ENCODE data around the gene R3HDM4.
"Not testable (repeated sequence)": the region's sequence is repeated elsewhere in the genome, so short reads cannot be mapped to it uniquely, and the experiment has no call there.

The R3HDM4 gene

DNA sequence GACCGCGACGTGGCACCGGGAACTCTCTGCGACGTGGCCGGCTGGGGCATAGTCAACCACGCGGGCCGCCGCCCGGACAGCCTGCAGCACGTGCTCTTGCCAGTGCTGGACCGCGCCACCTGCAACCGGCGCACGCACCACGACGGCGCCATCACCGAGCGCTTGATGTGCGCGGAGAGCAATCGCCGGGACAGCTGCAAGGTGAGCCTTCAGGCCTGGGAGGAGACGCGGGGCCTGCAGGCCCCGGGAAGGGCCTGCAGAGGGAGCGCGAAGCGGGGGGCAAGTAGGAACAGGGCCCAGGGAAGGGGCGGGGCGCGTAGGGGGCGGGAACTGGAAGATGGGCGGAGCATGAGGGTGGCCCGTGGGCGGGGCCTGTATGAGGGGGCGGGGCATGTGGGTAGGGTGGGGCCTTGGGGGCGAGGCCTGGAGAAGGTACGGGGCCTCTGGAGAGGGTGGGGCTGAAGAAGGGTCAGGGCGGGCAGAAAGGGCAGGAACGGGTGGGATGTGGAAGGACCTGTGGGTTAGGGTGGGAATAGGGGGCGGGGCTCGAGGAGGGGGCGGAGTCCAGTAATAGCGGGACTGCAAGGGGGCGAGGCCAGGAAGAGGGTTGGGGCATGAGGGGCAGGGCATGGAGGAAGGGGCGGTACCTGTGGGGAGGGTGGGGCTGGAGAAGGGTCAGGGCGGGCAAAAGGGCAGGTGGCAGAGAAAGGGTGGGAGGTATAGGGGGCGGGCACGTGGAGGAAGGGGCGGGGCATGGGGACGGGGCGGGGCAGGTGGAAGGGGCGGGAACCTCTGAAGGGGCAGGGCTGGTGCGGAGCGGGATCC is 51.1 kb downstream of the R3HDM4 start:
- DNase-seq (ENCODE audit: low read depth, low spot score): peak; percentile 94

DNA sequence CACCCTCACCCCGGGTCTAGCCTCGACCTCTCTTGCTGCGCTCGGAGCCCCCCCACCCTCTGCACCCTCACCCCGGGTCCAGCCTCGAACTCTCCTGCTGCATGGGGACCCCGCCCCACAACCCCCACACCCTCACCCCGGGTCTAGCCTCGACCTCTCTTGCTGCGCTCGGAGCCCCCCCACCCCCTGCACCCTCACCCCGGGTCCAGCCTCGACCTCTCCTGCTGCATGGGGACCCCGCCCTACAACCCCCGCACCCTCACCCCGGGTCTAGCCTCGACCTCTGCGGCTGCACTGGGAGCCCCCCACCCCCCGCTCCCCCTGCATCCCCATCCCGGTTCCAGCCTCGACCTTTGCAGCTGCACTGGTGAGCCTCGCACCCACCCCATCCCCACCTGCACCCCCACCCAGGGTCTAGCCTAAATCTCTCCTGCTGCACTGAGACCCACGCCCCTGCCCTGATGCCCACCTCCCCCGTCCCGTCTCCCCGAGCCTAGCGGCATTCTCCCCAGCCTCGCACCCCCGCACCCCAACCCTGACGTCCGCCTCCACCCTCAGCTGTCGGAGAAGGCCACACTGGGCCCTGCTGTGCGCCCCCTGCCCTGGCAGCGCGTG is 51.8 kb downstream of the R3HDM4 start:
- no peak for DNase-seq (ENCODE audit: low read depth, low spot score)

DNA sequence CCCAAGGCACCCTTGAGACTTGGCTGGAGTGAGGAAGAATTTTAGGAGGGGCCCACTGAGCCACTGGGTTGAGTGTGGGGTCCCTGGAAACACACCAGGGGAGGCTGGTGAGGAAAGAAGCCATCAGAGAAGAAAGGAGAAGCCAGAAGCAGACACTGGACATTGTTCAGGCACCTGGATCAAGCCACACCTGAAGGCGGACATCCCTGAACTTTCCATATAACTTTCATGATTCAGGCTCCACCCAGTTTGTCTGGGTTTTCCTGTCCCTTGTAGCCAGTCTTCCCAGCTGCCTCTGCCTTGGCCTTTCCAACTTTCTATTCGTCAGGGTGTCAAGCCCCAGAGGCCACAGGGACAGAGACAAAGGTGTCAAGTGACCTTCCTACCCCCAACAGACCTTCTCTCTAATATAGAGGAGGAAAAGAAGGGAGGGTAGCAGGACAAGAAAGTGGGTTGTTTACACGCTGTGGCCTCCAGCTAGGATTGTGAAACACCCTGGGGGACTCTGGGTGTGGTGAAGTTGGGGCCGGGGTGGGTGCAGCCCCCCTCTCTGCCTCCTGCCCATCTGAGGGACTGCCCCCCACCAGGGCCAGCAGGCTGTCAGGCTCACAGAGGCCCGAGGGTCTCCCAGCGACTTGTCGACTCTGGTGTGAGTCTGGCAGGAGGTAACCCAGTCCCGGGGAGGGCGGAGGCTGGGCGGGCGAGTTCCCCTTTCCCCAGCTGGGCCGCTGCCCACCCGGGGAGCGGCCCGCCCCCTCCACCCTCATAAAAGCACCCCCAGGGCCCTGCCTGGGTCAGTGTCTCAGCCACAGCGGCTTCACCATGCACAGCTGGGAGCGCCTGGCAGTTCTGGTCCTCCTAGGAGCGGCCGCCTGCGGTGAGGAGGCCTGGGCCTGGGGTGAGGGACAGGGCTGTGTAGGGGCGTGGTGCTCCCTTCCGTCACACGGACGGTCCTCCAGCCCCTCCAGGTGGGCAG is 53.9 kb downstream of the R3HDM4 start, which contains the start of gene CFD:
TSS of gene CFD (plus strand) at position 797 of the 976 bp plus-strand sequence. CDS start at position 823, 26 bp downstream.
- peak; percentile 62 for DNase-seq (ENCODE audit: low read depth, low spot score)

DNA sequence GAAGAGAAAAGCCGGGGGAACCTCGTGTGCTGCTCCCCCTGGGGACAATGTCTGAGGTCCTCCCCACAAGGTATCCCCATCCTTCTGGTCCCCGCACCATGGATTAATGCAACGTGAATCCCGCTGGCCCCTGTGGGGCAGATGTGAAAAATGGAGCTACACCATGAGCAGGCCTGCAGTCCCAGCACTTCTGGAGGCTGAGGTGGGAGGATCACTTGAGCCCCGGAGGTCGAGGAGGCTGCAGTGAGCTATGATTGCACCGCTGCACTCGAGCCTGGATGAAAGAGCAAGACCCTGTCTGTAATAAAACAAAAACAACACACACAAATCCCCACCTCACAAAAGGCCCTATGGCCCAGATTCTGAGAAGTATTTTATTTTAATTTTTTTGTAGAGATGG is 54.7 kb downstream of the R3HDM4 start:
- no peak for DNase-seq (ENCODE audit: low read depth, low spot score)

DNA sequence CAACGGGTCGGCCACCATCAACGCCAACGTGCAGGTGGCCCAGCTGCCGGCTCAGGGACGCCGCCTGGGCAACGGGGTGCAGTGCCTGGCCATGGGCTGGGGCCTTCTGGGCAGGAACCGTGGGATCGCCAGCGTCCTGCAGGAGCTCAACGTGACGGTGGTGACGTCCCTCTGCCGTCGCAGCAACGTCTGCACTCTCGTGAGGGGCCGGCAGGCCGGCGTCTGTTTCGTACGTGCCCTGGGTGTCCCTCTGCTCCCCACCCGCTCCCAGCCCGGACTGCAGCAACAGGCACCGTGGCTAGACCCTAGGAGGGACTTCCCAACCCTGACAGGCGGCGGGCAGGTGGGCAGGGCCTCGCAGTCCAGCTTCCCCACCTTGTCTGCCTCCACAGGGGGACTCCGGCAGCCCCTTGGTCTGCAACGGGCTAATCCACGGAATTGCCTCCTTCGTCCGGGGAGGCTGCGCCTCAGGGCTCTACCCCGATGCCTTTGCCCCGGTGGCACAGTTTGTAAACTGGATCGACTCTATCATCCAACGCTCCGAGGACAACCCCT is 57.4 kb downstream of the R3HDM4 start:
- DNase-seq (ENCODE audit: low read depth, low spot score): no peak

DNA sequence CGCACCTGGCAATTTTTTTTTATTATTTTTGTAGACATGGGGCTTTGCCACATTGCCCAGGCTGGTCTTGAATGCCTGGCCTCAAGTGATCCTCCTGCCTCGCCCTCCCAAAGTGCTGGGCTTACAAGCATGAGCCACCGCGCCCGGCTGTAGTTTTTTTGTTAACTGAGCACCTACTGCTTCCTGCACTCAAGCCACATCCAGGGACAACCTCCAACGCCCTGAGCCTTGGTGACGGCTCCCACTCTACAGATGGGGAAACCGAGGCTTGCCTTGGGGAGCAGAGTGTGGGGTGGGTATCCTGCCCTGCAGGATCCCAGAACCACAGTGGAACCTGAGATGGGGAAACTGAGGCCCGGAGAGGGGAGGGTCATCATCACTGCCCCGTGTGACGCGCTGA is 57.9 kb downstream of the R3HDM4 start:
- no peak for DNase-seq (ENCODE audit: low read depth, low spot score)

DNA sequence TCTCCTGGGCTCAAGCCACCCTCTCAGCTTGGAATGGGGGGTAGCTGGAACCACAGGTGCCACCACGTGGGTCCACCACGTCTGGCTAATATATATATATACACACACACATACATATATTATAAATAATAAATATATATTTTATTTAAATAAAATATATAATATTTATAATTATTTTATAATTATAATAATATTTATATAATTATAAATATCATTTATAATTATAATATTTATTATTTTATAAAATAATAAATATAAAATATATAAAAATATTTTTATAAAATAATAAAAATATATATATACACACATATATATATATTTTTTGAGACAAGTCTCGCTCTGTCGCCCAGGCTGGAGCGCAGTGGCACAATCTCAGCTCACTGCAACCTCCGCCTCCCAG is 58.5 kb downstream of the R3HDM4 start:
- DNase-seq (ENCODE audit: low read depth, low spot score): no peak

DNA sequence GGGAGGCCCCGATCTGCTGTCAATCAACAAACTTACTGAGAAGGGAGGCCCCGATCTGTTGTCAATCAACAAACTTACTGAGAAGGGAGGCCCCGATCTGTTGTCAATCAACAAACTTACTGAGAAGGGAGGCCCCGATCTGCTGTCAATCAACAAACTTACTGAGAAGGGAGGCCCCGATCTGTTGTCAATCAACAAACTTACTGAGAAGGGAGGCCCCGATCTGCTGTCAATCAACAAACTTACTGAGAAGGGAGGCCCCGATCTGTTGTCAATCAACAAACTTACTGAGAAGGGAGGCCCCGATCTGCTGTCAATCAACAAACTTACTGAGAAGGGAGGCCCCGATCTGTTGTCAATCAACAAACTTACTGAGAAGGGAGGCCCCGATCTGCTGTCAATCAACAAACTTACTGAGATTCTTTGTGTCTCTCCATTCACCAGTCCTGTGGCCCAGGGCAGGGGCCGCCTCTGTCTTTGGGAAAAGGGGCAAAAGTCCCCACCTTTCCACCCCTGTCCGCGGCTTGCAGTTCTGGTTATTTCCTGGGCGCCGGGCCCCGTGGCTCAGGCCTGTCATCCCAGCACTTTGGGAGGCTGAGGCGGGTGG is 59.3 kb downstream of the R3HDM4 start:
- DNase-seq (ENCODE audit: low read depth, low spot score): not testable (repeated sequence)

DNA sequence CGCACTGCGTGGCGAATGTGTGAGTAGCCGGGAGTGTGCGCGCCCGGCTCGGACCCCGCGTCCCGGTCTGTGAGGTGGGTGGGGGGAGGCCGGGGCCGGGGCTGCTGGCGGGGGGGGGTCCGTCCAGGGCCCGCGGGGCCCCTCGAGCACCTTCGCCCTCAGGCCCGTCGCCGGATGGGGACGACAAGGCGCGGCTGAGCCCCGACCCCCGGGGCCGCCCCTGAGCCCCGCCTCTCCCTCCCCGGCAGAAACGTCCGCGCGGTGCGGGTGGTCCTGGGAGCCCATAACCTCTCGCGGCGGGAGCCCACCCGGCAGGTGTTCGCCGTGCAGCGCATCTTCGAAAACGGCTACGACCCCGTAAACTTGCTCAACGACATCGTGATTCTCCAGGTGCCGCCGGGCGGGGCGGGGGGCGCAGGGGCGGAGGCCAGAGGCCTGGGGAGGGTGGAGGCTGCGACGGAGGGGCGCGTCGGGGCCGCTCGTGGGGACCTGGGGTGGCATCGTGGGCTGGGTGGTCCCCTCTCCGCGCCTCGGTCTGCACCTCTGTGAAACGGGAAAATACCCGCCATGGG is 59.9 kb downstream of the R3HDM4 start:
- no peak for DNase-seq (ENCODE audit: low read depth, low spot score)

DNA sequence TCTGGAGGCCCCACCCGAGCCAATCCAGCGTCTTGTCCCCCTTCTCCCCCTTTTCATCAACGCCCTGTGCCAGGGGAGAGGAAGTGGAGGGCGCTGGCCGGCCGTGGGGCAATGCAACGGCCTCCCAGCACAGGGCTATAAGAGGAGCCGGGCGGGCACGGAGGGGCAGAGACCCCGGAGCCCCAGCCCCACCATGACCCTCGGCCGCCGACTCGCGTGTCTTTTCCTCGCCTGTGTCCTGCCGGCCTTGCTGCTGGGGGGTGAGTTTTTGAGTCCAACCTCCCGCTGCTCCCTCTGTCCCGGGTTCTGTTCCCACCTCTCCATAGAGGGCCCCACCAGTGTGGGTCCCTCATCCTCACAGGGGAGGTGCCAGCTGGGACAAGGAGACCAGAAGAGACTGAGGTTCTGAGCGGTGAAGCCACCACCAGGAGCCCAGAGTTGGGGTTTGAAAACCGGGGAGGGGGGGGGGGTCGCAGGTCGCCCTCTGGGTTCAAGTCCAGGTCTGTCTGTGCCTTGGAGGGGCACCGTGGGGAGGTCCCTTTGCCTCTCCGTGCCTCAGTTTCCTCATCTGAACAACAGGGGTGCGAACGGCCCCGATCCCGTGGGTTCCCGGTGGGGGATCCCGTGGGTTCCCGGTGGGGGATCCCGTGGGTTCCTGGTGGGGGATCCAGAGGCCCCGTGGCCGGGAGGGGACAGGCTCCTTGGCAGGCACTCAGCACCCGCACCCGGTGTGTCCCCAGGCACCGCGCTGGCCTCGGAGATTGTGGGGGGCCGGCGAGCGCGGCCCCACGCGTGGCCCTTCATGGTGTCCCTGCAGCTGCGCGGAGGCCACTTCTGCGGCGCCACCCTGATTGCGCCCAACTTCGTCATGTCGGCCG is 60.6 kb downstream of the R3HDM4 start, which contains the start of gene ELANE:
TSS of gene ELANE (plus strand) at position 168 of the 878 bp plus-strand sequence. CDS start at position 194, 26 bp downstream.
- DNase-seq (ENCODE audit: low read depth, low spot score): no peak

DNA sequence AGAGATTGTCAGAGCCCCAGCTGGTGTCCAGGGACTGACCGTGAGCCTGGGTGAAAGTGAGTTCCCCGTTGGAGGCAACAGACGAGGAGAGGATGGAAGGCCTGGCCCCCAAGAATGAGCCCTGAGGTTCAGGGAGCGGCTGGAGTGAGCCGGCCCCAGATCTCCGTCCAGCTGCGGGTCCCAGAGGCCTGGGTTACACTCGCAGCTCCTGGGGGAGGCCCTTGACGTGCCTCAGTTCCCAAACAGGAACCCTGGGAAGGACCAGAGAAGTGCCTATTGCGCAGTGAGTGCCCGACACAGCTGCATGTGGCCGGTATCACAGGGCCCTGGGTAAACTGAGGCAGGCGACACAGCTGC is 62.1 kb downstream of the R3HDM4 start:
- no peak for DNase-seq (ENCODE audit: low read depth, low spot score)

DNA sequence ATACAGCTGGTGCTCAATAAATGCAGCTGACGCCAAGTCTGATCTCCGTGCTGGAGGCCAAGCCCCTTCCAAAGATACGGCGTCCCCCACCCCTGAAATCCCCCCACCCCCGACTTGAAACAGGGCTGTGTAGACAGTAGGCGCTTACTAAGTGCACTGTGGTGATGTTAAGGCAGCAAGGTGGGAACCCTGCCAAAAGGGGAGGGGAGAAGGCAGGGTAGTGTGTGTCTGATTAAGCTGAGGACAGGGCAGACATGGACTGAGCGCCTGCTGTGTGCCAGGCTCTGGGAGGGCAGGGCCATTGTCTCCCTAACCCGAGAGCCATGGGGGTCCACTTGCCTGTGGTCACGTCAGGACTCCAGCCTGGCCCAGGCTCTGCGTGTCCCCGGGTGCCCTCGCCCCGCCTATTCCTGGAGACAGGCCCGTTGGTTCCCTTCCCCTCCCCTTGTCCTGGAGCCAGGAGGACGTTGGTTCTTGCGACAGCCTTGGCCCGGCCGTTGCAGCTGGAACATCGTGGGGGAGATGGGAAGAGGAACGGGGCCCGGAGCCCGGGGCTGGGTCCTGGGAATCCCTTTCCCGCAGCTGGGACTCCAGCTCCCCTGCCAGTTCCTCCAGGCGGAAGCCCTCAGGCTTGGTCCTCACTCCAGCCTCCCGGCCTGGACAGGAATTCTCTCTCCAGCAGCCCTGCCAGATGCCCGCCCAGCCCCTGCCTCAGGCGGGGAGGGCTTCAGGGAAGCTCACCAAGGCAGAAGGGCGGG is 62.6 kb downstream of the R3HDM4 start:
- peak; percentile 94 for DNase-seq (ENCODE audit: low read depth, low spot score)

DNA sequence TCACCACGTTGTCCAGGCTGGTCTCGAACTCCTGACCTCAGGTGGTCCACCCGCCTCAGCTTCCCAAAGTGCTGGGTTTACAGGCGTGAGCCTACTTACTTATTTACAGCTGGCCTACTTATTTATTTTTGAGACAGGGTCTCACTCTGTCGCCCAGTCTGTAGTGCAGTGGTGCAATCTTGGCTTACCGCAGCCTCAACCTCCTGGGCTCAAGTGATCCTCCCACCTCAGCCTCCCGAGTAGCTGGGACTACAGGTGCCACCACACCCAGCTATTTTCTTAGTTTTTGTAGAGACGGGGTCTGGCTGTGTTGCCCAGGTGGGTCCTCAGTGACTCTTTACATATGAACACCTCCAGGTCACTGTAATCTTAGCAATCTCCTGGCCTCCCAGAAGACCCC is 63.8 kb downstream of the R3HDM4 start:
- DNase-seq (ENCODE audit: low read depth, low spot score): not testable (repeated sequence)

DNA sequence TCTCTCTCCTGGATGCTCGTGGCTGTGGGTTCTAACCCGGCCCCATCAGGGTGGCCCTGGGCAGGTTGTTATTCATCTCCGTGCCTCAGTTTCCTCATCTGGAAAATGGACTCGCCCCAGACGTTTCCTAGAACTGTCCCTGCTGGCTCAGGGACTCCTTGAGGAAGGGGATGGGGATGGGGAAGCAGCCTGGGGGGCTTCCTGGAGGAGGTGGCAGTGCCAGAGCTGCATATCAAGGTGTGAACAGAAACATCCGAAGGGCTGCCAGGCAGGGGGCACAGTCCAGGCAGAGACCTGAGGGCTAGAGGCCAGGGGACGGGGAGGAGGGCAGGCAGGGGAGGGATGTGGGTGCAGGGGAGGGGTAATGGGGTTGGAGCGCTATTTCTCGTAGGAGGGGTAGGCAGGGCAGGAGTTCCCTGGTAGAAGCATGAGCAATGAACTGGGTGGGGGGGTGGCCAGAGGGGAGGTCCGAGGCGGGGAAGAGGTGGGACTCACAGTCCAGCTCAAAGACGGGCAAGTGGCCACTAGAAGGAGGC is 64.6 kb downstream of the R3HDM4 start:
- no peak for DNase-seq (ENCODE audit: low read depth, low spot score)

Data from ELF-1 (cell line).